Adipose tissue (tissue), 3 donors: ENCODE results near the gene ZNF135. TPM values are rescaled to one million over a fixed set of nuclear protein-coding genes. Genes with fewer than 3 reads are reported as not detected.
A peak's percentile ranks its signal among the peaks of the same experiment; 100 is the strongest.

Source experiments
- H3K27ac ChIP-seq: one replicate; pipeline ENCODE4 v1.5.1; 2013; ENCODE audit warnings: low read depth, low read length
- WGBS, 3 donors: extraction: QIAGEN DNeasy Blood & Tissue Kit; methylation state at CpG; one replicate each; pipeline ENCODE4 v1.1.7; 2013; 5-methylcytosine and 5-hydroxymethylcytosine counted together
- polyA plus RNA-seq, 3 donors: library from polyadenylated mRNA; stranded (reverse); fragments of 200-250 nt; gene quantifications; one replicate each; pipeline ENCODE4 v1.2.3, GENCODE V29; 2013
- donor health status: healthy with polysubstance abuse.
- donor health status: Bipolar disorder and iron deficiency.
- donor health status: healthy.

ZNF135 gene
- polyA plus RNA-seq = 1 to 10 TPM; 2.5 to 3.4 (median 3.1) TPM

- 1 to 2% (median 1%) methylated on average over 51 to 62 of the region's 62 CpGs for WGBS, 3 donors
Observed at GRCh38 chr19:58059003-58059670, at the start of gene ZNF135. Gene ZNF135, plus strand, starts transcription at chr19:58059282. Its CDS starts 721 bp downstream, at chr19:58060003.

GRCh38 chr19:58009301-58009665 lies 49.8 kb upstream of the ZNF135 start:
- WGBS, 3 donors = 1 to 4% (median 3%) methylated on average over 16 to 21 of the region's 21 CpGs
- H3K27ac ChIP-seq = no peak overlapping the region

More at GRCh38 chr19:58059003-58059670, at the start of gene ZNF135:
- H3K27ac ChIP-seq = peak within 1 kb of the TSS; percentile 60

- WGBS, 3 donors = 5 to 16% (median 13%) methylated on average over 39 to 41 of the region's 41 CpGs
- H3K27ac ChIP-seq = no peak overlapping the region
Observed at GRCh38 chr19:58009666-58010301, 49.3 kb upstream of the ZNF135 start.

- 64 to 88% (median 82%) methylated on average over 22 of the region's 22 CpGs for WGBS, 3 donors
- H3K27ac ChIP-seq = no peak overlapping the region
Observed at GRCh38 chr19:58010507-58010906, 48.6 kb upstream of the ZNF135 start.

GRCh38 chr19:58014141-58014540 lies 44.9 kb upstream of the ZNF135 start:
- 31 to 50% (median 37%) methylated on average over 5 of the region's 5 CpGs for WGBS, 3 donors

GRCh38 chr19:58020129-58020528 lies 39.0 kb upstream of the ZNF135 start:
- H3K27ac ChIP-seq = no peak overlapping the region
- 57 to 73% (median 72%) methylated on average over 7 of the region's 7 CpGs for WGBS, 3 donors

More at GRCh38 chr19:58014141-58014540, 44.9 kb upstream of the ZNF135 start:
- H3K27ac ChIP-seq = no peak overlapping the region

- 51 to 56% (median 53%) methylated on average over 30 of the region's 30 CpGs for WGBS, 3 donors
- H3K27ac ChIP-seq = no peak overlapping the region
Observed at GRCh38 chr19:58021541-58022282, 37.4 kb upstream of the ZNF135 start.

GRCh38 chr19:58022283-58022660 lies 36.8 kb upstream of the ZNF135 start:
- 70 to 73% (median 72%) methylated on average over 4 of the region's 4 CpGs for WGBS, 3 donors

GRCh38 chr19:58024661-58025060 lies 34.4 kb upstream of the ZNF135 start:
- WGBS, 3 donors = 91 to 92% (median 91%) methylated on average over 12 of the region's 12 CpGs
- H3K27ac ChIP-seq = no peak overlapping the region

More at GRCh38 chr19:58022283-58022660, 36.8 kb upstream of the ZNF135 start:
- no peak overlapping the region for H3K27ac ChIP-seq

- no peak within 1 kb of the TSS for H3K27ac ChIP-seq
- 2 to 4% (median 2%) methylated on average over 77 to 100 of the region's 101 CpGs for WGBS, 3 donors
Observed at GRCh38 chr19:58033741-58034476, 25.2 kb upstream of the ZNF135 start, which contains the start of gene ZSCAN1. Gene ZSCAN1, plus strand, starts transcription at chr19:58034025. Its CDS starts 3,812 bp downstream, at chr19:58037837.

- 3 to 5% (median 4%) methylated on average over 13 to 20 of the region's 20 CpGs for WGBS, 3 donors
- no peak overlapping the region for H3K27ac ChIP-seq
Observed at GRCh38 chr19:58034477-58034793, 24.6 kb upstream of the ZNF135 start.

GRCh38 chr19:58035863-58036262 lies 23.2 kb upstream of the ZNF135 start:
- WGBS, 3 donors = 68 to 74% (median 68%) methylated on average over 8 of the region's 8 CpGs
- H3K27ac ChIP-seq = no peak overlapping the region

GRCh38 chr19:58037927-58038687 lies 21.0 kb upstream of the ZNF135 start:
- H3K27ac ChIP-seq = no peak overlapping the region
- WGBS, 3 donors = 27 to 29% (median 28%) methylated on average over 41 to 44 of the region's 44 CpGs

GRCh38 chr19:58038688-58039204 lies 20.3 kb upstream of the ZNF135 start:
- WGBS, 3 donors = 11 to 18% (median 12%) methylated on average over 8 of the region's 8 CpGs
- H3K27ac ChIP-seq = no peak overlapping the region

- no peak overlapping the region for H3K27ac ChIP-seq
- 76 to 86% (median 82%) methylated on average over 20 to 21 of the region's 21 CpGs for WGBS, 3 donors
Observed at GRCh38 chr19:58040751-58041525, 18.1 kb upstream of the ZNF135 start.

- H3K27ac ChIP-seq = no peak overlapping the region
- 36 to 42% (median 41%) methylated on average over 54 of the region's 54 CpGs for WGBS, 3 donors
Observed at GRCh38 chr19:58042495-58043340, 16.4 kb upstream of the ZNF135 start.
